Measurements from ENCODE around the gene FAM117B. TPM values are rescaled to one million over a fixed set of nuclear protein-coding genes. Genes with fewer than 3 reads are reported as not detected.

FAM117B gene
- total RNA-seq, 1 donor from 2014 or later = 13.1 TPM

DNA sequence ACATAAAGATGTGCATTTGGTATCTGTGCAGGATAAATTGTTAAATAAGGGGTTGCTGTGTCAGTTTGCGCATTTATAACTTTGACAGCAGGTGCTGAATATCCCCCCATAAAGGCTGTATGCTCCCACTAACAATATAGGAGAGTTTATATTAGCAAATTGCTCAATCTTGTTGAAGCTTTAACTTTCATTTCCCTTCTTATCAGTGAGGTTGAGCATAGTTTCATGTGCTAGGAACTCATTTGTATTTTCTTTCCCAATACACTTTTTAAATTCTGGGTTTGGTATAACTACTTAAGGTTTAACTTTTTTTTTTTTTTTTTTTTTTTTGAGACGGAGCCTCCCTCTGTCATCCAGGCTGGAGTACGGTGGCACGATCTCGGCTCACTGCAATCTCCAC is 89.0 kb downstream of the FAM117B start:
- Histone ChIP-seq H3K27me3 (ENCODE audit: low read depth) (no peaks in the 10 kb centered on the region), H3K9me3 (no peaks in the 10 kb centered on the region), H3K27ac (no peak overlapping the region), H3K4me3 (no peak overlapping the region), H3K36me3 (no peaks in the 10 kb centered on the region), H3K4me1 (no peaks in the 10 kb centered on the region)
- DNase-seq (no peak), ATAC-seq (no peak)
- intact Hi-C loops (cut with DNase I) = no loop called here
- TF ChIP-seq, protein P1, sequence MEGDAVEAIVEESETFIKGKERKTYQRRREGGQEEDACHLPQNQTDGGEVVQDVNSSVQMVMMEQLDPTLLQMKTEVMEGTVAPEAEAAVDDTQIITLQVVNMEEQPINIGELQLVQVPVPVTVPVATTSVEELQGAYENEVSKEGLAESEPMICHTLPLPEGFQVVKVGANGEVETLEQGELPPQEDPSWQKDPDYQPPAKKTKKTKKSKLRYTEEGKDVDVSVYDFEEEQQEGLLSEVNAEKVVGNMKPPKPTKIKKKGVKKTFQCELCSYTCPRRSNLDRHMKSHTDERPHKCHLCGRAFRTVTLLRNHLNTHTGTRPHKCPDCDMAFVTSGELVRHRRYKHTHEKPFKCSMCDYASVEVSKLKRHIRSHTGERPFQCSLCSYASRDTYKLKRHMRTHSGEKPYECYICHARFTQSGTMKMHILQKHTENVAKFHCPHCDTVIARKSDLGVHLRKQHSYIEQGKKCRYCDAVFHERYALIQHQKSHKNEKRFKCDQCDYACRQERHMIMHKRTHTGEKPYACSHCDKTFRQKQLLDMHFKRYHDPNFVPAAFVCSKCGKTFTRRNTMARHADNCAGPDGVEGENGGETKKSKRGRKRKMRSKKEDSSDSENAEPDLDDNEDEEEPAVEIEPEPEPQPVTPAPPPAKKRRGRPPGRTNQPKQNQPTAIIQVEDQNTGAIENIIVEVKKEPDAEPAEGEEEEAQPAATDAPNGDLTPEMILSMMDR (IDR thresholded peaks at IDR 0.05) = no peak

DNA sequence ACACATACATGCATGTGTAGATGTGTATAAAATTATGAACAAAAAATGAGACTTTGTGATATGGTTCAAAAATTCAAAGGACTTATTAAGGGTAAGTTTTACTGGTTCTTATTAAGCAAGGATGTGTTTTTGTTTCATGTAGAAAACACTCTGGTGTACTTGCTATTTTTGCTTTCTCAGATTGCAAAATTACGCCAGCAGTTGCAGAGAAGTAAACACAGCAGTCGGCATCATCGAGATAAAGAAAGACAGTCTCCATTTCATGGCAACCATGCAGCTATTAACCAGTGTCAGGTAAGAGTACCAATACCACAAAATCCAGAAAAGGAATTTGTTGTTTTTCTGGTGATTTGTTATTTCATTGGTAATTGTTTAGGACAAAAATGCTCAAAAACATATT is 91.3 kb downstream of the FAM117B start:
- no peak overlapping the region for H3K27ac ChIP-seq
- no peak for DNase-seq
- H3K36me3 ChIP-seq = no peaks in the 10 kb centered on the region
- no peaks in the 10 kb centered on the region for H3K27me3 ChIP-seq (ENCODE audit: low read depth)
- no peaks in the 10 kb centered on the region for H3K9me3 ChIP-seq
- no peak overlapping the region for H3K4me3 ChIP-seq
- H3K4me1 ChIP-seq = no peaks in the 10 kb centered on the region
- intact Hi-C loops (cut with DNase I) = no loop called here
- no peak for ATAC-seq
- TF ChIP-seq, protein P1 (IDR thresholded peaks at IDR 0.05) = no peak

DNA sequence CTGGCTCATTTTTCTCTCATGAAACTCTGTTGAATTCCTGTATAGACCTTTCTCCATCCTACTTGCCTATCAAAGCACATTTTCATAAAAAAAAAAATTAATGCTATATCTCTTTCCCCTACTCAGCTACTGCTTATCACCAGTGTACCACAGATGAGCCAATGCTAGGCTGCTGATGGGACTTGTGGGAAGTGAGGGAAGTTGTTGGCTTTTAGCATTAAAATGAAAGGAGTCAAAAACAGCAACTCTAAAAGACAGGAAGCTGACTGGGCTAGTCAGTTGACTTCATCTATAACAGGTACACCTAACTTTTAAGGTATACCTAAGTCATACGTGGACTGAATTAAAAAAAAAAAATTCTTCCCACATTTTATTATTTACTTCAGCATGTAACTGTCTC is 102.1 kb downstream of the FAM117B start:
- TF ChIP-seq, protein P1 (IDR thresholded peaks at IDR 0.05) = no peak
- ATAC-seq (no peak), DNase-seq (no peak)
- intact Hi-C loops (cut with DNase I) = no loop called here
- Histone ChIP-seq H3K4me3 (no peak overlapping the region), H3K27me3 (ENCODE audit: low read depth) (no peaks in the 10 kb centered on the region), H3K4me1 (no peaks in the 10 kb centered on the region), H3K36me3 (no peaks in the 10 kb centered on the region), H3K27ac (no peak overlapping the region), H3K9me3 (peaks cover 8% of the 10 kb centered on the region)

DNA sequence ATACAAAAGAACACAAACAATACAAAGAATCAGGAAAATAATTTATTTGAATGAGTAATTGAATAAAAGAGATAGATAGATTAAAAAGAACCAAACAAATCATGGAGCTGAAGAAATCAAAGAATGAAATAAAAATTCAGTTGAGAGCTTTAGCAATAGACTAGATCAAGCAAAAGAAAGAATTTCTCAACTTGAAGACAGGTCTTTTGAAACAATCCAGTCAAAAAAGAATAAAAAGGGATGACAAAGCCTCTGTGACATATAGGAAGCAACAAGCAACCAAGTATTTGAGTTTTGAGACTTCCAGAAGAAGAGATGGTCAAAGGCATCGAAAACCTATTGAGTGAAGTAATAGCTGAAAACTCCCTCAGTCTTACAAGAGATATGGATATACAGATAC is 108.8 kb downstream of the FAM117B start:
- no peak overlapping the region for H3K27ac ChIP-seq
- H3K36me3 ChIP-seq = no peaks in the 10 kb centered on the region
- ATAC-seq (no peak), DNase-seq (no peak)
- intact Hi-C loops (cut with DNase I) = no loop called here
- H3K4me1 ChIP-seq = no peaks in the 10 kb centered on the region
- H3K9me3 ChIP-seq = no peaks in the 10 kb centered on the region
- H3K4me3 ChIP-seq = no peak overlapping the region
- H3K27me3 ChIP-seq (ENCODE audit: low read depth) = no peaks in the 10 kb centered on the region
- TF ChIP-seq, protein P1 (IDR thresholded peaks at IDR 0.05) = no peak

DNA sequence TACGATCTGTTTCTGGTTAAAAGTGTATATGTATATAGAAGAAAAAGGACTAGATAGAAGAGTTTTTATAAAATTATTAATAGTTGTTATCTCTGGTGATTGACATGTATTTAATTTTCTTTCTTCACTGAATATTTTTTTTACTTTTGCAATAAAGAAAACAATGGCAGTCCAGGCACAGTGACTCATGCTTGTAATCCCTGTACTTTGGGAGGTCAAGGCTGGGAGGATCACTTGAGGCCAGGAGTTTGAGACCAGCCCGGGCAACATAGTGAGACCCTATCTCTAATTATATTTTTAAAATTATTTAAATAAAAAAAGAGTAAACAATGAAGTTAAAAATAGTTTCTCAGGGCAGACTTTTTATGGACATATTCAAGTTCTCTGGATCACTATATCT is 114.7 kb downstream of the FAM117B start:
- ATAC-seq (no peak), DNase-seq (no peak)
- no peak overlapping the region for H3K4me3 ChIP-seq
- no peaks in the 10 kb centered on the region for H3K27me3 ChIP-seq (ENCODE audit: low read depth)
- no peak overlapping the region for H3K27ac ChIP-seq
- no peaks in the 10 kb centered on the region for H3K4me1 ChIP-seq
- TF ChIP-seq, protein P1 (IDR thresholded peaks at IDR 0.05) = no peak
- H3K36me3 ChIP-seq = no peaks in the 10 kb centered on the region
- H3K9me3 ChIP-seq = no peaks in the 10 kb centered on the region
- intact Hi-C loops (cut with DNase I) = no loop called here

Measured in lower lobe of right lung (tissue), 2 donors.